ENCODE measurements around the gene IRX4.
"Not testable (repeated sequence)": the region's sequence is repeated elsewhere in the genome, so short reads cannot be mapped to it uniquely, and the experiment has no call there.

The IRX4 gene

DNA sequence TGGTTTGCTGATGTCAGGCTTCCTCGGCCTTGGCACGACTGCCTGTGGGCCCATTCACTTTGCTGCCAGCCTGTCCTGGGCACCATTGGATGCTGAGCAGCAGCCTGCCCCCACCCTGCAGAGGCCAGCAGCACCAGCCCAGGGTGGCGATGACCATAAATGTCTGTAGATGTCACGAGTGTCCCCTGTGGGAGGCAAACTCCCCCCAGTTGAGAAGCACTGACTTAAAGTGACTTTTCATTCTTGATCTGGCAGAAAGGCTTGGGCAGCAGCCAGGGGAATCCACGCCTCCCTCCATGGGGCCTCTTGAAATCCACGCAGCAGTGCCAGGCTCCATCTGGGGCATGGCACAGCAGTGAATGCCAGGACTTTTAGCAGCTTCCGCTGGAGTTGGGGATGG, 21.8 kb downstream of the IRX4 start:
- no peak for DNase-seq (ENCODE audit: low read depth in 4 of 4, low spot score in 1 of 4)

DNA sequence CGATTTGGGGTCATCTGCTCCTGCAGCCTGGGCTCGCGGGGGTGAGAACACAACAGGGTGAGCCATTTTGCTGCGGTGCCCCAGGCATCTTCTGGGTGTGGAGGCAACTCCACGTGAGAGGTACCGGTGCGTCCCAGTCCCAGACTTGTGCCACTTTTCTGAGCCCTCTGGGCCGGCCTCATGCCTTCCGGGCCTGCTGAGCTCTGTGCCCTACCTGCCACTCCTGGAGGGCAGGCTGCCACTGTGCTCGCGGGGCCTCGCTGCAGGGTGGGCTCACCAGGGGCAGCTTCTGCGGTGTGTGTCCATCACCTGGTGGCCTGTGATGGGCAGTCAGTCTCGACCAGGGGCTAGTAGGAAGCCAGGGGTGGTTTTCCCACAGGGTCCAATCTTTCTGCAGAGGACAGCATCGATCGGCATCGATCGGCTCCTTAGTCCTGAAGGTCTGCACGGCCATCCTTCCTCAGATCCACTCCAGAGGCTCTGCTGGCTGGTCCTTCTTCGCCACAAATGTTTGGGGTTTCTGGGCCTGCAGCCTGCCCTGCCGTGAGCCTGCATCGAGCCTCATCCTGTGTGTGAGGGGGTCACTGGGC, 22.6 kb downstream of the IRX4 start:
- DNase-seq (ENCODE audit: low read depth in 4 of 4, low spot score in 1 of 4), result no peak

DNA sequence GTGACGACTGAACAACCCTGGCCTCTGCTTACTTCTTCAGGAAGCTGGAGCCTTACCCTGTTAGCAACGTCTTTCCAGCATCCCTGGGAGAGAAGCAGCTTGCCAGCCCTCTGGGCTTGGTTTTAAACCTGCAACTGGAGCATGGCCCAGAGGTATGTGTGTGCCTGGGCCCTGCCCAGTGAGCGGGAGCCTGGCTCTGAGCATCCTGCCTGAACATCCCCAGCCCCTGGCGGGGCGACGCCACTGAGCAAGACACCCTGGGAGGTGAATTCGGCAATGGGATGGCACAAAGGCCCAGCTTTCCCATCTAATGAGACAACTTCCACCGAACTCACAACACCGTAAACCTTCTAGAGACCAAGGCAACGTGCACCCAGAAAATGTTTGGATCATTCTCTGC, 23.6 kb downstream of the IRX4 start:
- DNase-seq (ENCODE audit: low read depth in 4 of 4, low spot score in 1 of 4), result no peak

DNA sequence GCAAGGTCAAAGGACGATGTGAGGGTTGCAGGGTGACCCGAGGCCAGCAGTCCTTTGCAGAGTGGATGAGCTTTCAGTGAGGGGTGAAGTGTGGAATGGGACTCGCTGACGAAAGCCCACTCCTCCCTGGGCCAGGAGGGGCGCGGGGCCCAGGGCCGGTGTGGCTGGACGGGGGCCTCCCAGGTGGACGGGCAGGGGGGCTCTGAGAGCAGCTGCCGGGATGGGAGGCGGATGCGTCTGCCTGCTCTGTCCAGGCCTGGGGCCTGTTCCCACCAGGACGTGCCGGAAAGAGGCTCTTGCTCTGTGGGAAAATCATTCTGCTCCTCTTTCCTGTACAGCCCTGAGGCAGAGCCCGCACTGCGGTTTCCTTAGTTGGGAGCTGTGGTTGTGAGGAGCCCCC, 24.3 kb downstream of the IRX4 start:
- DNase-seq (ENCODE audit: low read depth in 4 of 4, low spot score in 1 of 4), result no peak

DNA sequence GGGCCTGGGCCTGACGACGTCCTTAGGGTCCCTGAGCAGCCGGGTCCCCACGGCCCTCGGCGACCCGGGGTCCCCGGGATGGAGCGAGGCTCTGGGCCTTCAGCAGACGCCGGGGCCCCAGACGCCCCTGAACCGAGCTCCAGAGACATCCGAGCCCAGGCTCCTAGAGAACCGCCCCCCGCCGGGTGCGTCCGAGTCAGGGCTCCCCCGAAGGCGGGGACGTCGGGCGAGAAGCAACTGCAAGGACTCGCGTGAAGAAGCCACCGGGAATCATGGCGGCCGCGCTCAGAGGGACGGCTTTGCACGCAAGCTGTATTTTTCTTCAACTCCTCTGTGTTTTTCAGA, 25.5 kb downstream of the IRX4 start:
- DNase-seq (ENCODE audit: low read depth in 4 of 4, low spot score in 1 of 4), result no peak

DNA sequence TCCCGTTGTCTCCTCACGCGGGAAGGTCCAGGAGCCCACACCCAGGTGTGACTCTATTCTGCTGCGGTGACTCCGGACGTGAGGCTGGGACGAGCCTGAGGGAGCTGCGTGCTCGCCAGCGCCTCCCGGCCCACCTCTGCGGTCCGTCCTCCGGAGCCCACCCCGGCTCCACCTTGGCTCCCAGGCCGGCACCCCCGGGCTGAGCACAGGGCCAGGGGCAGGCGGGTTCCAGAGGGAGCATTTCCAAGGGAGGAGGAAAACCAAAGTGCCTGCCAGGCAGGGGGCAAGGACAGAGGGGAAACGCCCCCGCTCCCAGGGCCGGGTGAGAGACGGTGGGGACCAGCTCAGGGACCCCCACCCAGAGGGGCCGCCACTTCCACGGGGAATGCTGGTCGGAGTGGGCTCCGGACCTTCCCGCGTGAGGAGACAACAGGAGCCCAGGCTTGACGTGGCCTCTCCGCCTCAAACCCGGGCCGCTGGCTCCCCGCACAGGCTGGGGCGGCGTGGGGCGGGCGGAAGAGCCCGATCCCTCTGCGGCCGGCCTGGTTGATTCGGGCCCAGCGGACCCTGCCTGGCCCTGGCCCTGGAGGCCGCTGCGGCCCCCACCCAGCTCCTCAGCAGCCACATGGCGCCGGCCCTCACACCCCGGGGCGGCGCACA, 26.0 kb downstream of the IRX4 start:
- DNase-seq (ENCODE audit: low read depth in 4 of 4, low spot score in 1 of 4), result no peak

DNA sequence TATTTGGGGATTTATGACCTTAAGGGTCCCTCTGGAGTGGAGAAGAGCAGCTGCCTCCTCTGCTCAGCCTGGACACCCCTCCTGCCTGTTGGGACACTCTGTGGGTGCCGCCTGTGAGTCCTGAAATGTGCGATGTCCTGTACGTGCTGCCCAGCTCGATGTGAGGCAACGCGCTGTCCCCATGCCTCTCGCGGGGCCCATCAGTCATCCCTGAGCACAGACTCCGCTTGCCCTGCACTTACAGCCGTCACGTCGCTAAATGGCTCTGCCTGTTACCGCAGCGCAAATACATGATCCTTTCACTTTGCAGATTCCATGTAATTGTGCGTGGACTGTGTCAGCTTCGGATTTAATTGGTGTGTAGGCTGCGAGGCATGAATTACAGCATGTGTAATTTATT, 27.1 kb downstream of the IRX4 start:
- DNase-seq (ENCODE audit: low read depth in 4 of 4, low spot score in 1 of 4), result no peak

DNA sequence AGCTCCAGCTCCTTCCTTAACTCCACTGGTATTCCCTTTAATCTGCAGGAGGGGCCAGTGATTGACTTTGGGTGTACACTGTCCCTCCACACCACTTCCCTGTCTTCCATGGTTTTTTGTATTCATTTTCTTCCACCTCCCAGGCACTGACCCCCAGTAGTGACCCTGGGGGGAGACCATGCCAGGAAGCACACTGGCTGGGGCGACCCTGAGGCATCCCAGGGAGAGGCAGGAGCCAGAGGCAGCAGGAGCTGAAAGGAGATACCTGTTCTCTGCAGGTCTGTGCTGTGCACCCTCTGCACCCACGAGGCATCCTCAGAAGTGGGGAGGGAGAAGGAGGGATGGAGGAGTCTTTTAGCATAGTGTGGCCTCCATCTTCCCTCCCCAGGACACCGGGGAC, 27.6 kb downstream of the IRX4 start:
- DNase-seq (ENCODE audit: low read depth in 4 of 4, low spot score in 1 of 4), result no peak

DNA sequence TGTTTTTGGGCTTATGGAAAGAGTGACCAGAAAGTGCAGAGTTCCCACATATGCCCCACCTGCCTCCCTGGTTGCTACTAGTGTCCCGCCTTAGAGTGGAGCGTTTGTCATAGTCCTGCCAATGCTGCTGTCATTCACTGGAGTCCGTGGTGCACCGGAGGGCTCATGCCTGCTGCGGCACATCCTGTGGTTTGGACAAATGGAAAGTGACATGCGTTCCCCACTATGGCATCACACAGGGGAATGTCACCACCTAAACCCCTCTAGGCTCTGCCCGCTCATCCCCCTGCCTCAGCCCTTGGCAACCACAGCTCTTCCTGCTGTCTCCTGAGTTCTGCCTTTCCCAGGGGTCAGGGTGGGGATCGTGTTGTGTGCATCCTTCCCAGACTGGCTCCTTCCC, 29.2 kb downstream of the IRX4 start:
- DNase-seq (ENCODE audit: low read depth in 4 of 4, low spot score in 1 of 4), result no peak

DNA sequence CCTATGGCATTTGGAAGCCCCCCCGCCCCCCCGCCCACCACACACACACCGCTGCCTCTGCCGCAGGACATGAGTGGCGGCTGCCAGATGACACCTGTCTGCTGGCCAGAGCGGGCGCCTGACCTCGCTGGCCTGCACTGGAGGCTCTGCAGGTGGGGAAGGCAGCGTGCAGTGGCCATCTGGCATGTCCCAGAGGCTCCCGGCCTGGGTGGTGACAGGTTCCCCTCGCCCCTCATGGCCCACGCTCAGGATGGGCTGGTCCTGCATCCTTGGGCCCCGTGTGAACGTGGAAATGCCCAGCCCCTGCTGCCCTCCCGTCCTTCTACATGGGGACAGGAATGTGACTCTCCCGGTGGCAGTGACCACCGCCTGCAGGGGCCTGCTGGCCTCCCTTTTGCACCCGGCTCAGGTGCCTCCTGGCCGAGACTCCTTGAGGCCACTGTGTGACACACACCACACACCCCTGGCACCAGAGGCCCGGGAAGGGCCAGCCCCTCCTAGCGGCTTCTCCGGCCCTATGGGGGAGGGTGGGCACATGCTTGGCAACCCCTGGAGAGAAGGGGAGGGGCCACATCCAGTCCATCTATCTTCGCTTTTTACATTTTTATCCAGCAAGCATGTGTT, 30.3 kb downstream of the IRX4 start:
- no peak for DNase-seq (ENCODE audit: low read depth in 4 of 4, low spot score in 1 of 4)

DNA sequence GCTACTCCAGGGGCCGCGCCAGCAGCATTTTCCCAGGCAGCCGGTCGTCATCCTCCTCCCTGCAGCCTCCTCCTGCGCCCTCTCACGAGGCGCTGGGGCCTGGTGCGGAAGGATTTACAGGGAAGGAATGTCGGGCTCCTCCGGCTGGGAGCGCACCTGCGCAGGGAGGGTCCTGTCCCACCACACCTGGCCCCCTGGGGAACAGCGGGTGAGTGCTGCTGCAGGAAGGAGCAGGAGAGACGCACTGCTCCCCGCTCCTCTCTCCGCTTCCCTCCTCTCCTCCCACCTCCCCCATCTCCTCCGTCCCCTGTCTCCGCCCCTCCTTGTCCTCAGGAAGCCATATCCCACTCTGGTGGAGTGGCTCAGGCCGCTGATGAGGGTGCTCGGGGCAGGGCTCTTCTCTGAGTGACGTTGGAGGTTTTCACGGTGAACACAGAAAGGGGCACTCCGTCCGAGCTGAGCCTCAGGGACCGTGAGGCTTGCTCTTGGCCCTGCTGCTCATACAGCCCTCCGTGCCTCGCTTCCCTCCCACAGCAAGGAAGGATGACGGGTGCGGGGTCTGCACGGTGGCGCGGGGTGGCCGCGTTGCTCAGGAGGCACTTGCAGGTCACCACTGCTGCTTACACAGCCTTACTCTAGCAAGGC, 31.3 kb downstream of the IRX4 start:
- DNase-seq (ENCODE audit: low read depth in 4 of 4, low spot score in 1 of 4), result no peak

DNA sequence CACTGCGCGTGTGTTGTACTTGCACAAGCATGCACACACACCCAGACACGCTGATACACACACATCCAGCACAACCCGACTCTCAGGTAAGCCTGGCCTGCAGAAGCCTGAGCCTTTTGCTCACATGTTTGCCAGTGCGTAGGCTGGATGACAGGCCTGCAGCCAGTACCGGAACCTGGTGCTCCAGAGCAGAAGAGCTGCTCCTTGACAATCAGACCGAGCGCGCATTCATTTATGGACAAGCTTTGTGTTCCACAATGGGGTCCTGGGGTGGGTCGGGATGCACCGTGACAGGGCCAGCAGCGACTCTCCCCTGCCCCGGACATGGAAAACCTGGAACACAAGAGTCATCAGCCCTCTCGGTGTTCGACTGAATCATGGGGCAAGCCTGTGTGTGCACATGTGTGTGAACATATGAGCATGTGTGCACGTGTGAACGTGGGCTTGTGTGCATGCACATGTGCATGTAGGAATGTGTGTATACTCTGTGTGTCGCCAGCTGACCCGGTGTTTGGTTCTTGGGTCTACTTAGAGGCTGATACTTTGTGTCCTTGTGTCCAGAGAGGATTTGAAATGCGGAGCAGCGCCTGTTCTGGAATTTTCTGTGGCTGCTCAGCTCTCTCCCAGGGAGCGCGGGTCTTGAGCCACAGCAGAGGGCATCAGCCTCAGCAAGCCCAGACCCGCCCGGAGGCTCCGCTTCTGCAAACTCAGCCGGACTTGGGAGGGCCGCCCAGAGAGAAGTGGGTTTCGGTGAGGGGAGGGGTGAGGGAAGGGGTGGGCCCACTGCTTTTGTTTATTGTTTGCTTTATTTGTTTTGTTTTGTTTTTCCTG, 32.2 kb downstream of the IRX4 start:
- DNase-seq (ENCODE audit: low read depth in 4 of 4, low spot score in 1 of 4), result no peak

DNA sequence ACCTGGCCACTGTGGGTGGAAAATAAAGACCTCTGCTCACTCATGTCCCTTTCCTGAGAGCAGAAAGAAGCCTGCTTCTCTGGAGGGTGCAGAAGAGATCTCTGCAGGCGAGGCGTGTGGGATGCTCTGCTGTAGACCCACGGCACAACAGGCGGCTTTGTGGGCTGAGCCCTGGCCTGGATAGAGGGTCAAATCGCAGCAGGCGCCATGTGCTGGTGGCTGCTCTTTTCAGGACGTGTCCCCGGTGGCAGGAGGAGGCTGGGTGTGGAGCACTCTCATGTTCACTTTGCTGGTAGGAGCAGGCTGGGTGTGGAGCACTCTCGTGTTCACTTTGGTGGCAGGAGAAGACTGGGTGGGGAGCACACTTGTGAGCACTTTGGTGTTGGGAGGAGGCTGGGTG, 35.1 kb downstream of the IRX4 start:
- no peak for DNase-seq (ENCODE audit: low read depth in 4 of 4, low spot score in 1 of 4)

DNA sequence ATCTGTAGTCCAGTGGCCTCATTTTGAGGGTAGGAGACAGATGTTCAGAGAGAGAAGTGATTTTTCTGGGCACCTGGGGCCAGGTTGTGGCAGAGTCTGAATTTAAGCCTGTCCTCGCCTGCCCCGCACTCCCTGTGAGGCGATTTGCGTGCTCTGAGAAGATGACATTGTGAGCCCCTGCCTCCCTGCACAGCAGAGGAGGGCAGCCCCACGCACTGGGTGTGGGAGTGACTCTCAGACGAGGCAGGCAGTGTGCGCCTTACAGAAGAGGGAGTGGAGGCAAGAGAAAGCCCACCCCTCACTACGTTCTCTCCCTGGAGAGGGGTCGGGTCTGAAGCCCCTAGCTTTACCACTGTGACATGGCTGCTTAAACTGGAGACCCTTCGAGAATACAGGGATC, 35.7 kb downstream of the IRX4 start:
- DNase-seq (ENCODE audit: low read depth in 4 of 4, low spot score in 1 of 4), result no peak

DNA sequence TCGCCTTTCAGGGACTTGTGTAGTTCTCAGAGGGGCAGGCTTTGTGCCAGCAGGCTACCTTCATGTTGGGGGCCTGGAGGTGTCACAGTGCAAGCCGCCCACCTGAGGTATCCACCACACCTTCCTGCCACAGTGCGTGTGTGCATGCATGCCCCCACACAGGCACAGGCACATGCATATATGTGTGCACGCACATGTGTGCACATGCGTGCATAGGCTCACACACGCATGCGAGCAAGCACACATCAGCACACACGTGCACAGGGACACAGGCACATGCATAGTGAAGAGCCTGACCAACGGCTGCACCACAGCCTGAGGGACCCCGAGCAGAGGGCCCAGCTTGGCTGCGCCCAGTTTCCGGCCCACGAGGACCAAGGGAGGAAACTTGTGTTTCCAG, 36.1 kb downstream of the IRX4 start:
- no peak for DNase-seq (ENCODE audit: low read depth in 4 of 4, low spot score in 1 of 4)

DNA sequence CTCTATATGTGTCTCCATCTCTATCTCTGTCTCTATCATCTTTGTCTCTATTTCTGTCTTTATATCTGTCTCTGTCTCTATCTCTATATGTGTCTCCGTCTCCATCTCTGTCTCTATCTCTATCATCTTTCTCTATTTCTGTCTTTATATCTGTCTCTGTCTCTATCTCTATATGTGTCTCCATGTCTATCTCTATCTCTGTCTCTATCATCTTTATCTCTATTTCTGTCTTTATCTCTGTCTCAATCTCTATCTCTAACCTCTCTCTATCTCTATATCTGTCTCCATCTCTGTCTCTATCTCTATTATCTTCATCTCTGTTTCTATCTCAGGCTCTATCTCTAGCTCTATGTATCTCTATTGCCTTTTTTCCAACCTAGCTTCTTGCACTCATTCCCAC, 37.0 kb downstream of the IRX4 start:
- DNase-seq (ENCODE audit: low read depth in 4 of 4, low spot score in 1 of 4), result no peak

DNA sequence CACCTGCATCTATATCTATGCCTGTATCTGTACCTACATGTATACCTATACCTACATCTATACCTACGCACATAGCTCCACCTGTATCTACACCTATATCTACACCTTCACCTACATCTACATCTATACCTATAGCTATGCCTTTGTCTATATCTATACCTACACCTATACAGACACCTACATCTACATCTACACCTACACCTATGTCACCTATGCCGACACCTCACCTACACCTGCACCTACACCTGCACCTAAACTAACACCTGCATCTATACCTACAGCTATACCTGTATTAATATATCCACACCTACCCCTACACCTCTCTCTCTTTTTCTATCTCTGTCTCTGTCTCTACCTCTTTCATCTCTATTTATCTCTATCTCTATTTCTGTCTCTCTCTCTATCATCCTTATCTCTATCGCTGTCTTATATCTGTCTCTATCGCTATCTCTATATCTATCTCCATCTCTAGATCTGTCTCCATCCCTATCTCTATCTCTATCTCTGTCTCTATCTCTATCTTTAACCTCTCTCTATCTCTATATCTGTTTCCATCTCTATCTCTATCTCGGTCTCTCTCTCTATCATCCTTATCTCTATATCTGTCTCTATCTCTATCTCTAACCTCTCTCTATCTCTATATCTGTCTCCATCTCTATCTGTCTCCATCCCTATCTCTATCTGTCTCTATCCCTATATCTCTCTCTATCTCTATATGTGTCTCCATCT, 37.9 kb downstream of the IRX4 start:
- no peak for DNase-seq (ENCODE audit: low read depth in 4 of 4, low spot score in 1 of 4)

DNA sequence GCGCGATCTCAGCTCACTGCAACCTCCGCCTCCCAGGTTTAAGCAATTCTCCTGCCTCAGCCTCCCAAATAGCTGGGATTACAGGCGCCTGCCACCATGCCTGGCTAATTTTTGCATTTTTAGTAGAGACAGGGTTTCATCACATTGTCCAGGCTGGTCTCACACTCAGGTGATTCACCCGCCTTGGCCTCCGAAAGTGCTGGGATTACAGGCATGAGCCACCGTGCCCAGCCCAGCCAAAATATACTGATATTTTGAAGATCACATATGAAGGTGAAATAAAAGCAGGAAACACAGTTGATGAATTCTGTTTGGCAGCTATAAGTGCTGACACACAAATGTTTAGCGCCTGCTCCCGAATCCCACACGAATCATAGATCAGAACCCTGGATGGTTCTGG, 39.0 kb downstream of the IRX4 start:
- DNase-seq (ENCODE audit: low read depth in 4 of 4, low spot score in 1 of 4), result not testable (repeated sequence)

DNA sequence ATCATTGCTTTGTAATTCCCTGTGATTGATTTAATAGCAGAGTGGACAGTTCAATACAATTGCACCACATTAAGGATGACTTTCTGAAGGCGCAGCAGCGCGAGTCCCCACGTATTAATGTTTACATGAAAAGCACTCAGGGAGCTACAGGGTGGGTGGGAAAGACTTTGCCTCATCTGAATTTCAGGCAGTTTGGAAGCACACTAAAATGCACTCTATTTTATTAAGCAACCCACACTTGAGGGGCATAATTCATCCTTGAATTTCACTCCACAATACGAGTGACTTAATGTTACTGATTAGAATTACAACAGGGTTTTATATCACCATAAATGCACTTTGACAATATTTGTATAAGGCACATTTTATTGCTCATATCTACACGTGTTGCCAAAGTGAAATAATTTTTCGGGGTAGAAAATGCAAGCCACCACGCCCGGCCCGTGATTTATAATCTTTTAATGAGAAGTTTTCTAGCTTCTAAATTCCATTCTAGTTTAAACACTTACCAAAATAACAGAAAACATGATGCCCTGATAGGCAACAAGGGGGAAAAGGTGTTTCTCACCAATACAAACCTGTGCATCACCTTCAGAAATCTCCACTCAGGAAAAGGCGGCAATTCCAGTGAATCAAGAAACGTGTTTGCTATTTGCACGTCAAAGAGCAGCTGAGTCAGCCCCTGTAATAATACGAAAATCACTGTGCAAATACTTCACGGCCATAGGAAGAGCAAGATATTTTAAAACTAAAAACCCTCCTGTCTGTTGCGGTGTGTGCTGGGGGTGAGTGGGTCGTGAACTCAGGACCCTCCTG, 40.5 kb downstream of the IRX4 start:
- DNase-seq (ENCODE audit: low read depth in 4 of 4, low spot score in 1 of 4), result no peak
